ENCODE data around the gene MFSD11. TPM values are rescaled to one million over a fixed set of nuclear protein-coding genes. Genes with fewer than 3 reads are reported as not detected.
"Not testable (repeated sequence)": the region's sequence is repeated elsewhere in the genome, so short reads cannot be mapped to it uniquely, and the experiment has no call there.

The MFSD11 gene
- total RNA-seq, 1 experiment from 2014 or later, result 11.1 TPM

GRCh38 chr17:76783146-76783545, 45.2 kb downstream of the MFSD11 start:
- no peaks in the 10 kb centered on the region for H3K27me3 ChIP-seq (ENCODE audit: control insufficient read depth, insufficient read depth, low read length)
- H3K36me3 ChIP-seq (replicated peaks; ENCODE audit: control insufficient read depth, insufficient read depth, low read length), result peaks cover 1% of the 10 kb centered on the region; the same call in 1 of the 2 replicates
- DNase-seq, result no peak
- H3K4me3 ChIP-seq (ENCODE audit: insufficient read depth, low read depth, low read length), result no peak overlapping the region

GRCh38 chr17:76784926-76785325, 47.0 kb downstream of the MFSD11 start:
- Histone ChIP-seq H3K4me3 (ENCODE audit: insufficient read depth, low read depth, low read length) (no peak overlapping the region), H3K36me3 (replicated peaks; ENCODE audit: control insufficient read depth, insufficient read depth, low read length) (no peaks in the 10 kb centered on the region; the same call in 1 of the 2 replicates), H3K27me3 (ENCODE audit: control insufficient read depth, insufficient read depth, low read length) (no peaks in the 10 kb centered on the region)
- no peak for DNase-seq

DNA sequence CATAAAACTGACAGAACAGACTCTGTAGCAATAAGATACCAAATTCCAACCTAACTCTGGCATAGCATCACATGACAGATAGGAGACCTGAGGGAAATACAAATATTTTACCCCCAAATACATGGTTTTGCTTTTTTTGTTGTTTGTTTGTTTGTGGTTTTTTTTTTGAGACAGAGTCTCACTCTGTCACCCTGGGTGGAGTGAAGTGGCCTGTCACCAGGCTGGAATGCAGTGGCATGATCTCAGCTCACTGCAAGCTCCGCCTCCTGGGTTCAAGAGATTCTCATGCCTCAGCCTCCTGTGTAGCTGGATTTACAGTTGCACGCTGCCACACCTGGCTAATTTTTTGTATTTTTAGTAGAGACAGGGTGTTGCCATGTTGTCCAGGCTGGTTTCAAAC, 49.9 kb downstream of the MFSD11 start:
- not testable (repeated sequence) for H3K36me3 ChIP-seq (replicated peaks; ENCODE audit: control insufficient read depth, insufficient read depth, low read length); H3K4me3 ChIP-seq (ENCODE audit: insufficient read depth, low read depth, low read length); DNase-seq; H3K27me3 ChIP-seq (ENCODE audit: control insufficient read depth, insufficient read depth, low read length)

DNA sequence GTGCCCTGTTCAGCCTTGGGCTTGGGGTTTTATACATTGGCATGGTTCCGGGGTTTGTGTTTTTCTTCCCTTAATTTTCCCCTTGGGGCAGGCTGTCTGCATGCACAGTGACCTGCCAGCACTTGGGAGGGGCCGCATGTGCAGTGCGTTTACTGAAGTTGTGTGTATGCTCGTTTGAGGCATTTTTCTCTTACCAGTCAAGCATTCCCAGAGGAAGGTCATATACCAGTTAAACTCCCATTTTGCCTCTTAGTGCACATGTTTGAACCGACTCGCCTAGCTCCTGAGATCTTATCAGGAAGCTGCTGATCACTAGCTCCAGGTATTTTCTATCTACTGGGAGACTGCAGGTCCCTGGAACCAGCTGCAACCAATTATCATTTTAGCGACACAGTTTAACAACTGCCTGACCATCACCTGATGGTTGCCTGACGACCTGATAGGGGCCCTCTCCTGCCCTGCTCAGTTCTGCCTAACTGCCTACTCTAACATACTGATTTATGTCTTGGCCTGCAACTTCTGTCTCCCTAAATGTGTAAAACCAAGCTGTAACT, 51.4 kb downstream of the MFSD11 start:
- H3K36me3 ChIP-seq (replicated peaks; ENCODE audit: control insufficient read depth, insufficient read depth, low read length), result no peaks in the 10 kb centered on the region; the same call in 1 of the 2 replicates
- no peaks in the 10 kb centered on the region for H3K27me3 ChIP-seq (ENCODE audit: control insufficient read depth, insufficient read depth, low read length)
- H3K4me3 ChIP-seq (ENCODE audit: insufficient read depth, low read depth, low read length), result no peak overlapping the region
- no peak for DNase-seq

DNA sequence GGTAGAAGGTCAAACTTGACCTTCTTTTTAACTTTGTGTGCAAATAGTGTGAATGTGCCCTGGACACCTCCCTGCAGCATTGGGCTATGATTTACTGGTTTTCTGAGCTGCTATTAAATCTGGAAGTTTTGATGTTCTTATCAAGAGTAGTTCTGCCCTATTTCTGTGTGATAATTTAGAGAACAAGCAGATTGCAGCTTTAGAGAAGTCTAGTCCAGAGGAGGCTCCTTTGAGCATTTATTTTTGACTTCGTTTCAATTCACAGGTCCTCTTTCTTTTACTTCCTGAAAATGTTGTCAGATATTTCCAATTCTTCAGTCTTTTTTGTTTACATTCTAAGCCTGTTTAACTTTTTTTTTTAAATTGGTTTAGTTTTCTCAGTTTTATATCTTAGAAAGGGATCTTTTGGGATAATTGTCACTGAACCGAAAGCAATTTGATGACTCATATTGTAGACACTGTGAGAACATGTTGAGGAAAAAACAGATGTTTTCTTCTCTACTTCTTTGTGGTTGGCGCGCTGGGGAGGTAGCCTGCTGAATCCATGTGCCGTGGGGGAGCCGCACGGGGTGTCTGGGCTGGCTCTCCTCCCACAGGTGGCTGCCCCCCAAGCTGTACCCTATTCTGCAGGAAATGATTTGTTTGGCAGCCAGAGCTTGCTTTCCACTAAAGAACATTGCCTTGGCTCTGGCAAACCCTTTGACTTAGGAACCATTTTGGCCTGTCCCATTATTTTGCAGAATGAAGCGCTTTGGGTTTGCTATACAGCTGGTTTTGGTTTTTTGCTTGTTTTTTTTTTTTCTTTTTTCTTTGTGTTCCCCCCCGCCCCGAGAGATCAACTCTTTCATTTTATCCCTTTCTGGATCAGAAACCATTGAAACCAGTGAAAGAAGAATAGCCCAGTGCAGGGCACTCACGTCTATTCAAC, 53.4 kb downstream of the MFSD11 start:
- H3K36me3 ChIP-seq (replicated peaks; ENCODE audit: control insufficient read depth, insufficient read depth, low read length), result no peaks in the 10 kb centered on the region; the same call in 1 of the 2 replicates
- no peak for DNase-seq
- no peak overlapping the region for H3K4me3 ChIP-seq (ENCODE audit: insufficient read depth, low read depth, low read length)
- H3K27me3 ChIP-seq (ENCODE audit: control insufficient read depth, insufficient read depth, low read length), result no peaks in the 10 kb centered on the region

GRCh38 chr17:76792348-76792747, 54.4 kb downstream of the MFSD11 start:
- no peaks in the 10 kb centered on the region for H3K36me3 ChIP-seq (replicated peaks; ENCODE audit: control insufficient read depth, insufficient read depth, low read length)
- no peak overlapping the region for H3K4me3 ChIP-seq (ENCODE audit: insufficient read depth, low read depth, low read length)
- no peaks in the 10 kb centered on the region for H3K27me3 ChIP-seq (ENCODE audit: control insufficient read depth, insufficient read depth, low read length)
- no peak for DNase-seq

DNA sequence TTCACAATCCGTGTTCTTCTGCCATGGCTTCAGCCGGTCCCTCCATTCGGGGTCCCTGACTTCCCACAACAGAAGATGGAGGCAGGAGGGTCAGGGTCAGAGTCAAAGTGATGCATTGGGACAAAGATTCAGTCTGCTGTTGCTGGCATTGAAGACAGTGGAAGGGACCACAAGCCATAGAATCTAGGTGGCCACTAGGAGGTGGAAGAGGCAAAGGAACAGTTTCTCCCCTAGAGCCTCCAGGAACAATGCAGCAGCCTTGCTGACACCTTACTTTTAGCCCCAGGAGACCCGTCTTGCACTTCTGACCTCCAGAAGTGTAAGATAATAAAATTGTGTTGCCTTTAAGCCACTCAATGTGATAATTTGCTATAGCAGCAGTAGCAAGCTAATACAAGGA, 55.9 kb downstream of the MFSD11 start:
- Histone ChIP-seq H3K4me3 (ENCODE audit: insufficient read depth, low read depth, low read length) (no peak overlapping the region), H3K27me3 (ENCODE audit: control insufficient read depth, insufficient read depth, low read length) (no peaks in the 10 kb centered on the region), H3K36me3 (replicated peaks; ENCODE audit: control insufficient read depth, insufficient read depth, low read length) (no peaks in the 10 kb centered on the region)
- DNase-seq, result peak; percentile 59

- no peak overlapping the region for H3K4me3 ChIP-seq (ENCODE audit: insufficient read depth, low read depth, low read length)
- H3K27me3 ChIP-seq (ENCODE audit: control insufficient read depth, insufficient read depth, low read length), result no peaks in the 10 kb centered on the region
- no peak for DNase-seq
- H3K36me3 ChIP-seq (replicated peaks; ENCODE audit: control insufficient read depth, insufficient read depth, low read length), result no peaks in the 10 kb centered on the region
Measured at GRCh38 chr17:76796081-76796480, 58.2 kb downstream of the MFSD11 start.

DNA sequence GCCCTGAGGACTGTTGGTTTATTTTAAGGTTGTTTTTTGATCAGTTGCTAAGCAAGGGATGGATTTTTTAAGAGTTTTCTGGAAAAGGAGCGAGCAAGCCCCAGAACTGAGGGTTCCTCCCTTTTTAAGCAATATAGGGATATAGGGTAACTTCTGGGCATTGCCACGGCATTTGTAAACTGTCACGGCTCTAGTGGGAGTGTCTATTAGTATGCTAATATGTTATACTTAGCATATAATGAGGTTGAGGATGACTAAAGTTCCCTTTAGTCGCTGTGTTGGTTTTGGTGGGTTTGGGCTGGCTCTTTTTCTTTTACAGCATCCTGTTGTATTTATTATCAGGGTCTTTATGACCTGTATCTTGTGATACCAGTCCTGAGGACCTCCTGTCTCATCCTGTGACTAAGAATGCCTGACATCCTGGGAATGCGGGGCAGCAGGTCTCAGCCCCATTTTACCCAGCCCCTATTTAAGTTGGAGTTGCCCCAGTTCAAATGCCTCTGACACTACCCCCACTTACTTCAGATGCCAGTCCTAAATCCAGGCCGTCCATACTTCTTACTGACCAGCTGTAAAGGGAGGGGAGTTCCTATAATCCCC, 59.4 kb downstream of the MFSD11 start:
- Histone ChIP-seq H3K4me3 (ENCODE audit: insufficient read depth, low read depth, low read length) (no peak overlapping the region), H3K36me3 (replicated peaks; ENCODE audit: control insufficient read depth, insufficient read depth, low read length) (no peaks in the 10 kb centered on the region), H3K27me3 (ENCODE audit: control insufficient read depth, insufficient read depth, low read length) (no peaks in the 10 kb centered on the region)
- DNase-seq, result no peak

DNA sequence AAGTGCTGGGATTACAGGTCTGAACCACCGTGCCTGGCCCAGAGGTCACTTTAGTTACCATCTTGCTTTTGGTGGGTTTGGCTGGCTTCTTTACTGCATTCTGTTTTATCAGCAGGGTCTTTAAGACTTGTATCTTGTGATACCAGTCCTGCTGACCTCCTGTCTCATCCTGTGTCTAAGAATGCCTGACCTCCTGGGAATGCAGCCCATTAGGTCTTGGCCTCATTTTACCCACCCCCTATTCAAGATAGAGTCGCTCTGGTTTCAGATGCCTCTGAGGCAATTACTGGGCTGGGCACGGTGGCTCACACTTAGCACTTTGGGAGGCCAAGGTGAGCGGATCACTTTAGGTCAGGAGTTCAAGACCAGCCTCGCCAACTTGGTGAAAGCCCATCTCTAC, 63.8 kb downstream of the MFSD11 start:
- H3K4me3 ChIP-seq (ENCODE audit: insufficient read depth, low read depth, low read length), result no peak overlapping the region
- DNase-seq, result no peak
- no peaks in the 10 kb centered on the region for H3K36me3 ChIP-seq (replicated peaks; ENCODE audit: control insufficient read depth, insufficient read depth, low read length)
- no peaks in the 10 kb centered on the region for H3K27me3 ChIP-seq (ENCODE audit: control insufficient read depth, insufficient read depth, low read length)

DNA sequence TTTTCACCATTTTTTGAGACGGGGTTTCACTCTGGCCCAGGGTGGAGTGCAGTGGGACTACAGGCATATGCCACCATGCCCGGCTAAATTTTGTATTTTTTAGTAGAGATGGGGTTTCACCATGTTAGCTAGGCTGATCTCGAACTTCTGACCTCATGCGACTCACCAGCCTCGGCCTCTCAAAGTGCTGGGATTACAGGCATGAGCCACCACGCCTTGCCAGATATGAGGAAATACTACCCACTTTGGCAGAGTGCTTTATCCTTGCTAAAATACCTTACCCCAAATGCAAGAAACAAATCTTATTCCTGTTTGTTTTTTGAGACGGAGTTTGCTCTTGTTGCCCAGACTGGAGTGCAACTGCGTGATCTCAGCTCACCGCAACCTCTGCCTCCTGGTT, 67.4 kb downstream of the MFSD11 start:
- no peak overlapping the region for H3K4me3 ChIP-seq (ENCODE audit: insufficient read depth, low read depth, low read length)
- H3K36me3 ChIP-seq (replicated peaks; ENCODE audit: control insufficient read depth, insufficient read depth, low read length), result no peaks in the 10 kb centered on the region
- no peak for DNase-seq

GRCh38 chr17:76806151-76806550, 68.2 kb downstream of the MFSD11 start:
- H3K27me3 ChIP-seq (ENCODE audit: control insufficient read depth, insufficient read depth, low read length); DNase-seq; H3K36me3 ChIP-seq (replicated peaks; ENCODE audit: control insufficient read depth, insufficient read depth, low read length); H3K4me3 ChIP-seq (ENCODE audit: insufficient read depth, low read depth, low read length): not testable (repeated sequence)

More for the DNA sequence above, 67.4 kb downstream of the MFSD11 start:
- H3K27me3 ChIP-seq (ENCODE audit: control insufficient read depth, insufficient read depth, low read length), result no peaks in the 10 kb centered on the region

DNA sequence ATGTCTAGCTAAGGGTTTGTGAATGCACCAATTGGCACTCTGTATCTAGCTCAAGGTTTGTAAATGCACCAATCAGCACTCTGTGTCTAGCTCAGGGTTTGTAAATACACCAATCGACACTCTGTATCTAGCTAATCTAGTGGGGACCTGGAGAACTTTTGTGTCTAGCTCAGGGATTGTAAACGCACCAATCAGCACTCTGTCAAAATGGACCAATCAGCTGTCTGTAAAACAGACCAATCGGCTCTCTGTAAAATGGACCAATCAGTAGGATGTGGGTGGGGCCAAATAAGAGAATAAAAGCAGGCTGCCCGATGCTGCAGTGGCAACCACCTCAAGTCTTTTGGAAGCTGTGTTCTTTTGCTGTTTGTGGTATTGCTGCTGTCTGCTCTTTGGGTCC, 68.8 kb downstream of the MFSD11 start:
- not testable (repeated sequence) for DNase-seq; H3K36me3 ChIP-seq (replicated peaks; ENCODE audit: control insufficient read depth, insufficient read depth, low read length); H3K4me3 ChIP-seq (ENCODE audit: insufficient read depth, low read depth, low read length); H3K27me3 ChIP-seq (ENCODE audit: control insufficient read depth, insufficient read depth, low read length)

DNA sequence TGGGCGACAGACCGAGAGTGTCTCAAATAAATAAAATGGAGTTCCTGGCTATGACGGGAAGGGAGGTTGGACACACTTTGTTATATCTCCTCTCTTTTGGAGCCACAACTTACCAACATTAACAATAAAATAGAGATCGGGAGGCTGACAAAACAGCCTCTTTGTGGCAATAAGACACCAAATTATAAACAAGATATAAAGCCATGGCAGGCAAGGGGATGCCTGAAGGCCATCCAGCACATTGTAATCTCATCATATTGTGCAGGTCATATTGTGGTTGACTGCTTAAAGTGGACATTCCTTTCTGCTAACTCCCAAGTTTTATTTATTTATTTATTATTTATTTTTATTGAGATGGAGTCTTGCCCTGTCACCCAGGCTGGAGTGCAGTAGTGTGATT, 70.4 kb downstream of the MFSD11 start:
- H3K27me3 ChIP-seq (ENCODE audit: control insufficient read depth, insufficient read depth, low read length), result no peaks in the 10 kb centered on the region
- no peak for DNase-seq
- H3K4me3 ChIP-seq (ENCODE audit: insufficient read depth, low read depth, low read length), result no peak overlapping the region
- H3K36me3 ChIP-seq (replicated peaks; ENCODE audit: control insufficient read depth, insufficient read depth, low read length), result no peaks in the 10 kb centered on the region

DNA sequence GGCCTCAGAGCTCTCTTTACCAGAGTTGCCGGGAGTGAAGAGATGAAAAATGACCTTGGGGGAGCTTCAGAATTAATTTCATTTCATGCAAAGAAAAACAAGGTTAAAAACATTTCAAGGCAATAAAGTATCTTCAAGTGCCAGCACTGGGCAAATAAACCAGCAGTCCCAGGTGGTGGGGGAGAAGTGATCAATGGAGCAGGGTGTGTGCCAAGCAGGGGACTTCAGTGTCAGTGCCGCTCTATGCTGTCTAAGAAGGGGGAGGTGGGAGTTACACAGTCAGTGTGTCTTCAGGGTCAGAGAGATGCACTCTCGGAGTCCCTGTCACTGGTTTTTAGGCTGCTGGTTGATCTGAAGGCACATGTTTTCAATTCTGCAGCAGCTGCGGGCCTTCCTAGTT, 73.0 kb downstream of the MFSD11 start:
- Histone ChIP-seq H3K36me3 (replicated peaks; ENCODE audit: control insufficient read depth, insufficient read depth, low read length) (no peaks in the 10 kb centered on the region), H3K4me3 (ENCODE audit: insufficient read depth, low read depth, low read length) (no peak overlapping the region), H3K27me3 (ENCODE audit: control insufficient read depth, insufficient read depth, low read length) (no peaks in the 10 kb centered on the region)
- DNase-seq, result no peak
